OCI-LY3 (cell line): ENCODE data around the gene NOSTRIN.

Source experiments
- H2AFZ ChIP-seq: fragments of 200-600, 300-600 bp; shearing (Covaris generic); 2 replicates; pipeline ENCODE4 v1.6.0; 2014; ENCODE audit warnings: antibody characterized with exemption, low read depth, low read length
- H3K27ac ChIP-seq: fragments of 200-600, 300-600 bp; sonication (generic); 2 replicates; pipeline ENCODE4 v1.5.1; 2014; ENCODE audit warnings: mild to moderate bottlenecking, low read length, moderate library complexity, mixed read lengths
- H3K27me3 ChIP-seq: fragments of 200-600, 300-600 bp; sonication (generic); 2 replicates; pipeline ENCODE4 v1.6.1; 2014; ENCODE audit warnings: low read depth, low read length, mixed read lengths
- H3K36me3 ChIP-seq: fragments of 200-600, 300-600 bp; sonication (generic); replicated peaks from 2 replicates; pipeline ENCODE3; 2014; ENCODE audit warnings: low read depth, low read length, mixed read lengths
- H3K4me1 ChIP-seq: fragments of 300-600, 200-600 bp; sonication (generic); 2 replicates; pipeline ENCODE4 v1.6.1; 2014; ENCODE audit warnings: low read length, mixed read lengths
- H3K4me2 ChIP-seq: fragments of 200-600, 300-600 bp; sonication (generic); 2 replicates; pipeline ENCODE4 v1.6.1; 2014; ENCODE audit warnings: low read length, mixed read lengths
- H3K4me3 ChIP-seq: fragments of 300-600, 200-600 bp; sonication (generic); 2 replicates; pipeline ENCODE4 v1.5.1; 2014; ENCODE audit warnings: antibody characterized with exemption, mild to moderate bottlenecking, low read length, moderate library complexity
- H3K79me2 ChIP-seq: fragments of 300-600, 200-600 bp; shearing (Covaris generic); 2 replicates; pipeline ENCODE4 v1.6.1; 2014; ENCODE audit warnings: mild to moderate bottlenecking, low read length, mixed read lengths
- H3K9ac ChIP-seq: fragments of 300-600, 200-600 bp; shearing (Covaris generic); 2 replicates; pipeline ENCODE4 v1.6.0; 2014; ENCODE audit warnings: mild to moderate bottlenecking, low read length, moderate library complexity
- H3K9me3 ChIP-seq: fragments of 200-600, 300-600 bp; shearing (Covaris generic); 2 replicates; pipeline ENCODE4 v1.6.1; 2014; ENCODE audit warnings: low read length, mixed read lengths; ENCODE audit not compliant: insufficient read depth
- H4K20me1 ChIP-seq: fragments of 200-600, 300-600 bp; sonication (generic); 2 replicates; pipeline ENCODE4 v1.6.1; 2016; ENCODE audit warnings: low read length, mixed read lengths; ENCODE audit not compliant: insufficient read depth
- CTCF ChIP-seq: fragments of 200-600, 300-600 bp; sonication (generic); IDR thresholded peaks from 2 replicates; pipeline ENCODE4 v1.5.1; 2014; ENCODE audit warnings: antibody characterized with exemption, low read length, low read depth
- EZH2phosphoT487 ChIP-seq: fragments of 200-600 bp; shearing (Covaris generic); IDR thresholded peaks from 2 replicates; pipeline ENCODE4 v1.6.1; 2018; ENCODE audit warnings: antibody characterized with exemption, mixed run types, low read depth

Gene NOSTRIN

GRCh38 chr2:168852481-168852880 is 50.0 kb downstream of the NOSTRIN start:
- Histone ChIP-seq H3K36me3 (no peaks in the 10 kb centered on the region), H3K27me3 (no peaks in the 10 kb centered on the region), H2AFZ (no peak overlapping the region)

GRCh38 chr2:168853471-168853870 is 51.0 kb downstream of the NOSTRIN start:
- Histone ChIP-seq H4K20me1 (no peaks in the 10 kb centered on the region), H3K9me3 (no peaks in the 10 kb centered on the region), H3K4me2 (no peak overlapping the region), H3K9ac (no peak overlapping the region), H3K4me1 (no peaks in the 10 kb centered on the region), H3K79me2 (no peaks in the 10 kb centered on the region), H3K36me3 (no peaks in the 10 kb centered on the region), H3K4me3 (no peak overlapping the region), H3K27ac (no peak overlapping the region), H2AFZ (no peak overlapping the region), H3K27me3 (no peaks in the 10 kb centered on the region)
- no peak for TF ChIP-seq EZH2phosphoT487
- no peak for TF ChIP-seq CTCF

More at GRCh38 chr2:168852481-168852880, 50.0 kb downstream of the NOSTRIN start:
- H3K4me1 ChIP-seq = no peaks in the 10 kb centered on the region
- no peak overlapping the region for H3K9ac ChIP-seq
- no peak overlapping the region for H3K4me2 ChIP-seq
- no peak overlapping the region for H3K4me3 ChIP-seq
- H3K27ac ChIP-seq = no peak overlapping the region
- TF ChIP-seq EZH2phosphoT487 (no peak), CTCF (no peak)
- H3K9me3 ChIP-seq = no peaks in the 10 kb centered on the region
- H4K20me1 ChIP-seq = no peaks in the 10 kb centered on the region
- no peaks in the 10 kb centered on the region for H3K79me2 ChIP-seq

GRCh38 chr2:168854651-168855050 is 52.2 kb downstream of the NOSTRIN start:
- H3K79me2 ChIP-seq = no peaks in the 10 kb centered on the region
- H3K9ac ChIP-seq = no peak overlapping the region
- H2AFZ ChIP-seq = no peak overlapping the region
- H3K4me3 ChIP-seq = no peak overlapping the region
- no peak overlapping the region for H3K27ac ChIP-seq
- H3K4me1 ChIP-seq = no peaks in the 10 kb centered on the region
- H3K9me3 ChIP-seq = no peaks in the 10 kb centered on the region
- H4K20me1 ChIP-seq = no peaks in the 10 kb centered on the region
- TF ChIP-seq EZH2phosphoT487 = no peak
- no peak for TF ChIP-seq CTCF
- H3K4me2 ChIP-seq = no peak overlapping the region
- H3K36me3 ChIP-seq = peaks cover 2% of the 10 kb centered on the region
- H3K27me3 ChIP-seq = no peaks in the 10 kb centered on the region

GRCh38 chr2:168855601-168856000 is 53.2 kb downstream of the NOSTRIN start:
- H3K9me3 ChIP-seq = no peaks in the 10 kb centered on the region
- no peak overlapping the region for H3K27ac ChIP-seq
- no peak overlapping the region for H3K9ac ChIP-seq
- TF ChIP-seq CTCF (no peak), EZH2phosphoT487 (no peak)
- no peaks in the 10 kb centered on the region for H3K79me2 ChIP-seq
- H4K20me1 ChIP-seq = no peaks in the 10 kb centered on the region
- H2AFZ ChIP-seq = no peak overlapping the region
- H3K4me1 ChIP-seq = no peaks in the 10 kb centered on the region
- H3K36me3 ChIP-seq = peaks cover 2% of the 10 kb centered on the region
- no peak overlapping the region for H3K4me2 ChIP-seq
- no peaks in the 10 kb centered on the region for H3K27me3 ChIP-seq
- no peak overlapping the region for H3K4me3 ChIP-seq
